ENCODE results near the gene SLC38A4. TPM values are rescaled to one million over a fixed set of nuclear protein-coding genes. Genes with fewer than 3 reads are reported as not detected.

Gene SLC38A4
- total RNA-seq, 2 donors from 2014 or later, result 1.3 to 5.6 TPM

GRCh38 chr12:46798648-46799047 lies 27.1 kb downstream of the SLC38A4 start:
- intact Hi-C loops (cut with DNase I), result no loop called here
- H3K27me3 ChIP-seq (replicated peaks; ENCODE audit: insufficient read depth), result no peaks in the 10 kb centered on the region
- no peak overlapping the region for H3K4me3 ChIP-seq
- no peaks in the 10 kb centered on the region for H3K9me3 ChIP-seq
- no peaks in the 10 kb centered on the region for H3K4me1 ChIP-seq (replicated peaks)
- no peak overlapping the region for H3K27ac ChIP-seq
- no peaks in the 10 kb centered on the region for H3K36me3 ChIP-seq
- no peak for TF ChIP-seq POLR2A (IDR thresholded peaks at IDR 0.05)
- no peak for TF ChIP-seq POLR2AphosphoS5 (IDR thresholded peaks at IDR 0.05)
- TF ChIP-seq, protein P1, sequence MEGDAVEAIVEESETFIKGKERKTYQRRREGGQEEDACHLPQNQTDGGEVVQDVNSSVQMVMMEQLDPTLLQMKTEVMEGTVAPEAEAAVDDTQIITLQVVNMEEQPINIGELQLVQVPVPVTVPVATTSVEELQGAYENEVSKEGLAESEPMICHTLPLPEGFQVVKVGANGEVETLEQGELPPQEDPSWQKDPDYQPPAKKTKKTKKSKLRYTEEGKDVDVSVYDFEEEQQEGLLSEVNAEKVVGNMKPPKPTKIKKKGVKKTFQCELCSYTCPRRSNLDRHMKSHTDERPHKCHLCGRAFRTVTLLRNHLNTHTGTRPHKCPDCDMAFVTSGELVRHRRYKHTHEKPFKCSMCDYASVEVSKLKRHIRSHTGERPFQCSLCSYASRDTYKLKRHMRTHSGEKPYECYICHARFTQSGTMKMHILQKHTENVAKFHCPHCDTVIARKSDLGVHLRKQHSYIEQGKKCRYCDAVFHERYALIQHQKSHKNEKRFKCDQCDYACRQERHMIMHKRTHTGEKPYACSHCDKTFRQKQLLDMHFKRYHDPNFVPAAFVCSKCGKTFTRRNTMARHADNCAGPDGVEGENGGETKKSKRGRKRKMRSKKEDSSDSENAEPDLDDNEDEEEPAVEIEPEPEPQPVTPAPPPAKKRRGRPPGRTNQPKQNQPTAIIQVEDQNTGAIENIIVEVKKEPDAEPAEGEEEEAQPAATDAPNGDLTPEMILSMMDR (IDR thresholded peaks at IDR 0.05), result no peak
- DNase-seq (ENCODE audit: low spot score), result no peak
- 97% methylated on average over 2 of the region's 2 CpGs for WGBS

DNA sequence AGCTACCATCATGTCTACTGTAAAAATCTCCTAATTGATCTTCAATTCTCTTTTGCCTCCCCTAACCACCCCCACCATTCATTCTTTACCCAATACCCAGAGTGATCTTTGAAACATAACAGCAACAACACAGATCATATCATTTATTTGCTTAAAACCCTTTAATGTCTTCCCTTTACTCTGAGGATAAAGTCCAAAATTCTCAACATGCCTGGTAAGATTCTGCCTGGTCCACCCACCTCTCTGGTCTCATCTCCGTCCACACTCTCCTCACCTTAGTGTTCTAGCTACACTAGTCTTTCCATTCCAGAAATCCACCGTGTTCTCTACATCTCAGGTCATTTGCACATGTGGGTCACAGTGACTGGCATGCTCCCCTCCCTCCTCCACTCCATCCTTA lies 27.7 kb downstream of the SLC38A4 start:
- no peak overlapping the region for H3K27ac ChIP-seq
- H3K4me3 ChIP-seq, result no peak overlapping the region
- intact Hi-C loops (cut with DNase I), result no loop called here
- no peak for DNase-seq (ENCODE audit: low spot score)
- 90% methylated on average over 2 of the region's 2 CpGs for WGBS
- no peaks in the 10 kb centered on the region for H3K36me3 ChIP-seq
- no peaks in the 10 kb centered on the region for H3K4me1 ChIP-seq (replicated peaks)
- TF ChIP-seq POLR2AphosphoS5 (IDR thresholded peaks at IDR 0.05), result no peak
- no peaks in the 10 kb centered on the region for H3K27me3 ChIP-seq (replicated peaks; ENCODE audit: insufficient read depth)
- H3K9me3 ChIP-seq, result no peaks in the 10 kb centered on the region

GRCh38 chr12:46795988-46796387 lies 29.8 kb downstream of the SLC38A4 start:
- no peak for DNase-seq (ENCODE audit: low spot score)
- H3K27ac ChIP-seq, result no peak overlapping the region
- WGBS, result 97% methylated on average over 4 of the region's 4 CpGs
- no peaks in the 10 kb centered on the region for H3K4me1 ChIP-seq (replicated peaks)
- no peaks in the 10 kb centered on the region for H3K9me3 ChIP-seq
- H3K36me3 ChIP-seq, result no peaks in the 10 kb centered on the region
- TF ChIP-seq POLR2A (IDR thresholded peaks at IDR 0.05) (no peak), POLR2AphosphoS5 (IDR thresholded peaks at IDR 0.05) (no peak)
- TF ChIP-seq, protein P1 (IDR thresholded peaks at IDR 0.05), result no peak
- no peaks in the 10 kb centered on the region for H3K27me3 ChIP-seq (replicated peaks; ENCODE audit: insufficient read depth)
- intact Hi-C loops (cut with DNase I), result no loop called here
- H3K4me3 ChIP-seq, result no peak overlapping the region

- Histone ChIP-seq H3K27me3 (replicated peaks; ENCODE audit: insufficient read depth) (no peaks in the 10 kb centered on the region), H3K9me3 (no peaks in the 10 kb centered on the region), H3K4me1 (replicated peaks) (no peaks in the 10 kb centered on the region), H3K4me3 (no peak overlapping the region), H3K36me3 (no peaks in the 10 kb centered on the region), H3K27ac (no peak overlapping the region)
- DNase-seq (ENCODE audit: low spot score), result no peak
- TF ChIP-seq, protein P1 (IDR thresholded peaks at IDR 0.05), result no peak
- TF ChIP-seq POLR2AphosphoS5 (IDR thresholded peaks at IDR 0.05) (no peak), POLR2A (IDR thresholded peaks at IDR 0.05) (no peak)
- intact Hi-C loops (cut with DNase I), result no loop called here
- WGBS, result 88% methylated on average over 1 of the region's 1 CpG
These were observed 31.1 kb downstream of the SLC38A4 start for GRCh38 chr12:46794593-46795190.

GRCh38 chr12:46792925-46793324 lies 32.9 kb downstream of the SLC38A4 start:
- Histone ChIP-seq H3K27ac (peak overlapping the region in 1 of 2 donors; percentile 19), H3K9me3 (no peaks in the 10 kb centered on the region), H3K27me3 (replicated peaks; ENCODE audit: insufficient read depth) (no peaks in the 10 kb centered on the region), H3K36me3 (no peaks in the 10 kb centered on the region), H3K4me3 (no peak overlapping the region), H3K4me1 (replicated peaks) (no peaks in the 10 kb centered on the region)
- intact Hi-C loops (cut with DNase I), result no loop called here
- TF ChIP-seq POLR2A (IDR thresholded peaks at IDR 0.05), result no peak
- peak; percentile 82 for TF ChIP-seq POLR2AphosphoS5 (IDR thresholded peaks at IDR 0.05)
- 59% methylated on average over 3 of the region's 3 CpGs for WGBS
- DNase-seq (ENCODE audit: low spot score), result peak; percentile 15

DNA sequence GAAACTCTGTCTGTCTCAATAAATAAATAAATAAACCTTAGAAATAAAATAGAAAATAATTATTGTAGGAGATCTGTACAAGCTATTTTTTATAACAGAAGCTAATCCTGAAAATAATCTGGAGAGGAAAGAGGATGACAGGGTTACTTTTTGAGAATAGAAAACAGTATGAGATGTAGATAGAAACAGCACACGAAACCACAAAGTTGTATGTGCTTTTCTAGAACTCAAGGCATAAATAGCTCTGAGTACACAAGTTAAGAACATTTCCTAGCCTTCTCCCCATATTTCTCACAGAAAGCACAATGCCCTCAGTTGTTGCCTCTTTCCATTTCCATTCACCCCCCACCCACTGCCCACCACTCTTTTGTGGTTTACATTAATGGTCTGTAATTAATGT lies 35.7 kb downstream of the SLC38A4 start:
- Histone ChIP-seq H3K4me3 (no peak overlapping the region), H3K4me1 (replicated peaks) (no peaks in the 10 kb centered on the region), H3K36me3 (no peaks in the 10 kb centered on the region), H3K27ac (no peak overlapping the region), H3K9me3 (no peaks in the 10 kb centered on the region), H3K27me3 (replicated peaks; ENCODE audit: insufficient read depth) (no peaks in the 10 kb centered on the region)
- intact Hi-C loops (cut with DNase I), result no loop called here
- WGBS, result 81% methylated on average over 1 of the region's 1 CpG
- TF ChIP-seq POLR2A (IDR thresholded peaks at IDR 0.05) (no peak), POLR2AphosphoS5 (IDR thresholded peaks at IDR 0.05) (no peak)
- TF ChIP-seq, protein P1 (IDR thresholded peaks at IDR 0.05), result no peak
- no peak for DNase-seq (ENCODE audit: low spot score)
